CD4-positive, alpha-beta T cell treated with Interleukin-10 for 1 hour (primary cell): ENCODE measurements around the gene C10orf90.

Experiments used
- DNase-seq: peaks from one replicate; pipeline ENCODE4 v3.0.0-alpha.2; 2020

C10orf90 gene

DNA sequence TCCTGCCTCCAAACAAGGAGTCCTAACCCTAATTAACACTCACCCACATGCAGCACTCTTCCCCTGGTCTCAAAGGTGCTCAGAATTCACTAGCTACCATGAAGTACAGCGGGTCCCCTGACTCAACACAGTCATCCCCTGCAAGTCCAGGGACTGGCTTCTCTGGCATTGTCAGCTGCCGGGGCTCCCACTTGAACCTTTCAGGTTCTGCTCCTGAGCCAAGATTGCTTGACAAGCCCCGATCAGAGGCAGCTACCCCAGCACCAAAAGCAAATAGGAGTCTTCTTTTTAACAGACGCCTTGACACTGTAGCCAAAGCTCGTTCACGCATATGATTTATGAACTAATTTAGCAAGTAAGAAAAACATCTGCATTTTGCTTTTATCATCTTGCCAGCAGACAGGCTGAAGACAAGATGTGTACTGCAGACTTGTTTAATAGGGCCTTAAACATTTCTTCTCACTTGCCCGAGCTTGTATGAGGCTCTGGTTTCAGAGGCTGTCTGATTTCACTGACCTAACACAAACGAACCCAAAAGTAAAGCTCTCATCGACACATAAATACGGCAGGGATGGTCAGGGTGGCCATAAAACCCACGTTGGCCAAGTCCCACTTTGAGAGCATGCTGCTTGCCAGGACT is 214.6 kb downstream of the C10orf90 start:
- DNase-seq = no peak

DNA sequence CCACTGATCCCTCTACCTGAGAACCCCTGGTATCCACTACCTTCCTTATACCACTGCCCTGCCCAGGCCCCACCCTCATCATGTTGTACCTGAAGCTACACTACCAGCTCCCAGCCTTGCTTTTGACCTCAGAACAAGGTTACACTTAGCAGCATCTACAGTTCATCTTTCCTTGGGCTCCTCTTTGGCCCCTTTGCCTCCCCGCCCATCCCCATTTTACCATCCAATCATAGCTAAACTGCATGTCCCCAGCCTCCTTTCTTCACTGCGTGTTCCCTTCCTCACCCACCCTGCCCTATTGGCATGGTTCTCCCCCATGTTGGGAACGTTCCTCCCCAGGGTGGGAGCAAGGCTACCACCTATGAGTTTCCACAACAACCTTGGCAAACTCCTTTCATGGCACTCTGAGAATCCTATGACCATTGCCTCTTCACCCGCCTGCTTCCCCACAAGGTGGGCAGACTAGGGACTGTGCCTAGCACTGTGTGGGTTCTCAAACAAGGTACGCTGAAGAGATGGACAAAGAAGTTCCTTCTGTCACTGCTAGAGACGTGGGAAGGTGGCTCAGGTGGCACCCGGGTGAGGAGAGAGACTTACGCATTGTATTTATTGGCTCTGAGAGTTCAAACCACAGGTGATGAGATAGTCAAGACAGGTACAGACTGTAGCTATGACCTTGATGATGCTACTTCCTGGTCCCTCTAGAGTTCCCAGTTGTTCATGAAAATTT is 215.3 kb downstream of the C10orf90 start:
- no peak for DNase-seq

DNA sequence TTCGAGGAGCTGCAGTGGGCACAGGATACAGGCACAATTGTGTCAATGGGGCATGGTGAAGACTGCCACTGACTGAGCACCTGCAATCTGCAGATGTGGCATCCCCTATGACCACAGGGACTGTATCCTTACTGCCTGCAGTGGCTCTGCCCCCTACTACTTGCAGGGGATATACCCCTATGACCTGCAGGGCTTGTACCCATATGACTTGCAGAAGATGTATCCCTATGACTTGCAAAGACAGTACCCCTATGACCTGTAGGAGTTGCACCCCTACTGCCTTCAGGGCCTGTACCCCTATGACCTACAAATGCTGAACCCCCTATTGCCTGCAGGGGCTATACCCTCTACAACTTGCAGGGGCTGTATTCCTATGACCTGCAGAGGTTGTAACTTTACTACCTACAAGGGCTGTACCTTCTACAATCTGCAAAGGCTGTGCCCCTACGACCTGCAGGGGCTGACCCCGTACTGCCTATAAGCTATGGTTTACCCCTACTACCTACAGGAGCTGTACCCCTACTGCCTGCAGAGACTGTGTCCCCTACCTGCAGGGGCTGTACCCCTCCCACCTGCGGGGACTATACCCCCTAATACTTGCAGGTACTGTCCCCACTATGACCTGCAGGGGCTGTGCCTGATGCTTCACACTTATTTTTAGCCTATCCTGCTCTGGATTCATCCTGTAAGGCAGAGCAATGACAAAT is 216.3 kb downstream of the C10orf90 start:
- no peak for DNase-seq

DNA sequence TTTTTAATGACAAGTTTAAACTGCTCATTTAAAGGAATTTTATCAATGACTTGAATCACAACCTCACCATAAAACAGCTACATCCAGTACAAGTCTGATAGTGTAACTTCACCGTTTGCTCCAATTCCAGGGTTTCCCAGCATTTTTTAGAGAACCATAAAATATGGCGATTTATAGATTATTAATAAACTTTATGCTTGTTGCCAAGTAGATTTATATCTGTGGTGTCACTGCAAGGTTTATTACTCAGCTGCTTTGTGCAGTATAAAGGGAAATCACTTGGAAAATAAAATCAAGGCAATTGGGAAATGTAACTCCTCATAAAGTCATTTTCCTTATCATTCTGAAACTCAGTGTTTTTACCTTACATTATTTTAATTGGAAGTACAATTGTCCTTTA is 218.2 kb downstream of the C10orf90 start:
- no peak for DNase-seq

DNA sequence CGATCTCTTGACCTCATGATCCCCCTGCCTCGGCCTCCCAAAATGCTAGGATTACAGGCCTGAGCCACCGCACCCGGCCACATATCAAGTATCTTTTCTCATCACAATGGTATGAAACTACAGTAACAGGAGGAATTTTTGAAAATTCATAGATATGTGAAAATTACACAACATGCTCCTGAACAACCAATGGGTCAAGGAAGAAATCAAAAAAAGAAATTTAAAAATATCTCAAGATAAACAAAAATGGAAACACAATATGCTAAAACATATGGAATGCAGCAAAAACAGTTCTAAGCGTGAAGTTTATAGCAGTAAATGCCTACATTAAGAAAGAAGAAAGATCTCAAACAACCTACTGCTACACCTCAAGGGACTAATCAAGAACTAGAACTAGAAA is 222.4 kb downstream of the C10orf90 start:
- DNase-seq = no peak

DNA sequence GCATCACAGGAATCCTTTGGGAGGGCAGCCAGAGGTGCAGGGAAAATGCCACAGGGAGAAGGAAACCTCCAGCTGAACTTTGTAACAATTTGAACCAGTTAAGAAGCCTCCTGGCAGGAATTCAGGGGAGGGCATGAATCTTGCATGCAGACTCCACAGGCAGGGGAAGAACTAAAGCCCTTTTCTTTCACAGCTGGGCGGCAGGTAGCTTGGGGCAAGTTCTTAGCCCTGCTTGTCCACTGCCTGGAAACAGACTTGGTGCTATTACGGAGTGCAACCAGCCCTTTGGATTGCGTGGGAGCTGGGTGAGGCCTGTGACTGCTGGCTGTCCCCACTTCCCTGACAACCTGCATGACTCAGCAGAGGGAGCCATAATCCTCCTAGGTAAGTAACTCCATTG is 230.6 kb downstream of the C10orf90 start:
- no peak for DNase-seq

DNA sequence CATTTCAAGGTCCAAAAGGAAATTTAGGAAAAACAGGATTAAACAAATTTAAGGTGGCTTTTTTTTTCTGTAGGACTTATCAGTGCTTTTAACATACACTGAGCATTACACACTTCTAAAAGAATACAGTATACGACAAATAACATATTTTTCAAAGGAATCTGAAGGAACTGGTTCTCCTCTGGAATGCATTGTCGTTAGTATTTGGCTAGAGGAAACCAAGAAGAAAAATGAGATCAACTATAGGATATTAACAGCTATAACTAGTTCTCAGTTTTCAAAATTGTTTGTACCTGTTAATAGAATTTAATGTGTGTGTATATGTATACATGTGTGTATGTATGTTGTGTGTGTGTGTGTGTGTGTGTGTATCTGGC is 232.1 kb downstream of the C10orf90 start:
- no peak for DNase-seq

DNA sequence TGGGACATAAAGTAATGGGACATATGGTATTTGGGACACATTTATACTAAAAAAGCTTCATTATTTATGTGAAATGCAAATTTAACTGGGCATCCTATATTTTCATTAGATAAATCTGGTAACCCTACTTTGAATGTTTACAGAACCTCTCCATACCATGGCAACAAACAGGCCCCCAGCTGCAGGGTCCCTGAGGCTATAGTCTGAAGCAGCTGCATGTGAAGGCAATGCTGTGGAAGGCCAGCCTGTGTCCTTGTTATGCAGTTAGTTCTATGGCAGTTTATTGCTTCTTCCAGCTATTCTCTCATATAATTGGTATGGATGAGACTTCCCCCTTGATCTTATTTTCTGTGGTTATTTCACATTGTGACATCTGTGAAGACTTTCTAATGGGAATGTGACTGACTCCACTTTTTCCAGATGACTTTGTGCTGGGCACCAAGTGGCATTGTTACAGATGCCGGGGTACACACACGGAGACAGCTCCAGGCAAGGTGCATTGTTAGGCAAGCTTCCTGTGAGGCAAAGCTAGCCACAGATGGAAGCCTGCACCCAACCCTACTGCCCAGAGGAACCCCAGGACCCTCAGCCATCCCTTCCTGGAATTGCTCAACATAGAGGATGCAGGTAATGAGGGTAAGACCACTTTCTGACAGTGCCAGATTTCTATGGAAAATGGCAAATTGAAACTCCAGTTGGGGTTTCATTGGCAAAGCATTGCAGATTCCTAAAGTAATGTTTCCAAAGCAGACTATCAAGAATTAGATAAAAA is 232.7 kb downstream of the C10orf90 start:
- no peak for DNase-seq

DNA sequence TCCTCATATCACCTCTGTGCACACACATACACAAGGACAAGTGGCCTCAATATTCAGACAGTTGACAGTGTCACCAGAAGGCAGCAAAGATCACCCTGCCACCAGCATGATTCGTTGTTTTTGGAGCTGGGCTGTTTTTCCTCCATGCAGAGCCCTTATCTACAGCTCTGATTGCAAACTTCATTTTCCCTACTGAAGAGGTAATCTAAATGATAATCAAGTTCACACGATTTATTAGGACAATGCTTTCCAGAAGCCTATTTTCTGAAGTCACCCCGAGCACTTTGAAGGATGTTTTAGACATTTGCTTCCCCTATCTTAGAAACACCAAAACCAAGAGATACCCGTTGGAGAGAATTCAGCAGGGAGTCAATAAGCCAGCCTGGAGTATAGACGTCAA is 236.3 kb downstream of the C10orf90 start:
- DNase-seq = no peak

DNA sequence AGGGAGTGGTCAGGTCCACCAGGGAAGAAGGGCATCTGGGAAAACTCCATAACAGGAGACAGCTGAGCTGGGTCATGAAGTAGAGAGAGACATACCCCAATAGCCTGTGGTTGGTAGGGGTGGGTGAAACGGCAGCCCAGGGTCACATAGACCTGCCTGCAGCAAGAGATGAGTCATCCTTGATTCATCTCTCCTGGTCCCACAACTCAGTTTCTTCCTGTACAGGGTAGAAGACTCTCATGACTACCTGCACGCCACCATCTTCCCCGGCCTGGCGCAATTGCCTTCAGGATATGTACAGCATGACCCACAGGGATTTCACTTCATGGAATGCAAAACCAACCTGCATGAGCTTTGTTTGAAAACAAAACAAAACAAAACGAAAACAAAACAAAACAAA is 237.1 kb downstream of the C10orf90 start:
- DNase-seq = no peak

DNA sequence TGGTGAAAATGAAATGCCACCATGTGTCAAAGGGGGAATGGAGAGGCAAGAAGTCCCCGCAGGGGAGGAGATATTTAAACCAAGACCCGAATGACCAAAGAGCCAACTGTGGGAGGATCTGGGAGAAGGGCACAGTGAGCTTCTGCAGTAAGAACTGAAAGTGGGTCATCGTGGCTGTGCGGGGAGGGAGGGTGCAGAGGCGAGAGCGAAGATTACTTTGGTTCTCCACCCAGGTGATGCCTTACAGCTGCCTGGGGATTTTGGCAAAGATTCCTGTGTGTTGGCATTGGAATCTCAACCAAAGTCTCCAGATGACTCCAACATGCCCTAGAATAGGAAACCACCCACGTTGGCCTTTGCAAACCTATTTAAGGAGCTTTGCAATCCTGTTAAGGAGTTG is 238.0 kb downstream of the C10orf90 start:
- DNase-seq = no peak

DNA sequence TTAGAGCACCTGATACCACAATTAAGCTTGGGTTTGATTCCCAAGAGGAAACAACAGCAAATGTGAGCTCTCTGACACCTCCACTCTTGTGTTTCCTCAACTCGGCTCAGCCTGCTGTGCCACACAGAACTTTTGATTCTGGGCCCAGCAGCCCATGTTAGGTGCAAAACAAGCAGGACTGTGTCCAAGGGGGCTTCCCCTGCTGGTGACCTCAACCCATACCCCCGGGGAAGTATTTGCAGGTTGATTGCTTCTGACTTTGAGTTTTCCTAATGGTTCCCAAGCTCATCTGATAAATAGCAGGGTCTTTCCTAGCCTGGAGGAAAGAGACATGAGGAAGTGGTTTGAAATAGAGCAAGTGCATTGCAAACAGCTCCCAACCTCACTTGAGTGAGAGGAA is 238.7 kb downstream of the C10orf90 start:
- DNase-seq = no peak

DNA sequence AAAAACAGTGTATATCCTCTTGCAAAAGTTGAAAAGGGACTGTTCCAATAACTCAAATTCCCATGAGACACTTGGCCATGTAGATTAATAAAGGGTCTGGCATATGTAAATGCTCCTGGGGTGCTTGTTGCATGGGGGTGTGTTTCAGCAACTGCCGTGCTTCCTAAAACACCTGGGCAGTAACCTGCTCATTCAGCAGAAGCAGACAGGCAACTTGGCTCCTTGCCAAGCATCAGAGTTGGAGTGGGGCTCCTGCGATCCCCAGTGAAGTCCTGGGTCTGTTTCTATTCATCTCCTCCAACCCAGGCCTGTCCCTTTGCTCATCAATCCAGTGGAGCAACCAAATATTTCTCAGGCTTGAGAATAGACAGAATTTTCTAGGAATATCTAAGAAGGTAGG is 240.0 kb downstream of the C10orf90 start:
- DNase-seq = no peak

DNA sequence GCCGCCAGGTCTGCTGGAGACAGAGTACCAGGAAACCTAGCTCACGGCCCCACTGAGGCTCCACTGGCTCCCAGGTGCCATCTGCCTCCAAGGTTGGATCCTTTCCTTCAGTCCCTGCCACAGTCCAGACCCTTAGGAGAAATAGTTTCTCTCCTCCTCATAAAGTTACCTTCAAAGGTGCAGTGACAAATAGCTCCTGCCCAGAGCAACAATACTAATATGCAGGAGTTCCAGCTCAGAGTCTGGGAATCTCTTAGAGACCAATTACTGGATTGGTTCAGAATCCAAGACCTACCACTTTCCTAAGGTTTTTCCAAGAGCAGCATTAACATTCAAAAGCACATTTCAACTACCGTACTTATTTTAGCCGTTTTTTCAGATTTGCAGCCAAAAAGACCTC is 241.2 kb downstream of the C10orf90 start:
- DNase-seq = no peak

DNA sequence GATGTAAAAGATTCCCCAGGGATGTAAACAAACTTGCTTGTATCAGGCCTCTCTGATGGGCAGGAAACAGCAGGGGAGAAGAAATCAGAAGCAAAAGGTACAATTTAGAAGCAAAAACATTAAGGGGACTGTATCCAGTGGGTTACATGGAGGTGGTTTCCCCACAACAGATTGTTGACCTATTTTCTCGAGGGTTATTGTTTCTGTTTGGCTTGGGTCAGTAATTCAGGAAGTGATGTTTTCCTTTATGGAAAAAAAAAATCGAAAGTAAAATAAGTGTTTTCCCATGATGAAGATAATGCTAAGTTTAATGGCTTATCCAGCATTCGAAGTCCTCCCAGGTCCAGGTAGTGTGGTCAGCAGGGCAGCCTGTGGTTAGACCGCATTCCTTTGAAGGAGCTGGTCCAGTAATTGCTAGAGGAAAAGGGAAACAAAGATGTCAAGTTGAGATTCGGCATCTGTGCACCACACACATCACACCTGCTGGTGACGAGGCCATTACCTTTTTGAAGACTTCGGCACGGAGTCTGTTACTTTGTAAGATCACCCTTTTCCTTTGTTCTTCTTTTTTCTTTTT is 244.9 kb downstream of the C10orf90 start:
- DNase-seq = no peak

DNA sequence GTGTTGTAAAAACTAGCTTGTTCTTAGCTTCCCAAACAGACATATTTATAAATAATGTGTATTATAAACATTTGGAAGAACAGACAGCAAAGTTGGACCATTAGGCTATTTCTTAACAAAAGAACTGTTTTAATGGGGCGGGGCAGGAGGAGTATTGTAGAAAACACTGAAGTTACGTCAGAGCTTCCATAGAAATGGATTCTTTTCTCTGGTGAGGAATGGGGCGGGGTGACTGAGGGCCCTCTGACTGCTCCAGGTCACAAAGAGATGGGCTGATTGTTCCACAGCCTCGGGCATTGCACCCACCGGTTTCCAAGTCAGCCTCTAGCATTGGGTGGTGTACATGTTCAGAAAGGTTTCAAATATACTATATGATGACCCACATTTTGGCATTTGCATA is 245.5 kb downstream of the C10orf90 start:
- DNase-seq = no peak

DNA sequence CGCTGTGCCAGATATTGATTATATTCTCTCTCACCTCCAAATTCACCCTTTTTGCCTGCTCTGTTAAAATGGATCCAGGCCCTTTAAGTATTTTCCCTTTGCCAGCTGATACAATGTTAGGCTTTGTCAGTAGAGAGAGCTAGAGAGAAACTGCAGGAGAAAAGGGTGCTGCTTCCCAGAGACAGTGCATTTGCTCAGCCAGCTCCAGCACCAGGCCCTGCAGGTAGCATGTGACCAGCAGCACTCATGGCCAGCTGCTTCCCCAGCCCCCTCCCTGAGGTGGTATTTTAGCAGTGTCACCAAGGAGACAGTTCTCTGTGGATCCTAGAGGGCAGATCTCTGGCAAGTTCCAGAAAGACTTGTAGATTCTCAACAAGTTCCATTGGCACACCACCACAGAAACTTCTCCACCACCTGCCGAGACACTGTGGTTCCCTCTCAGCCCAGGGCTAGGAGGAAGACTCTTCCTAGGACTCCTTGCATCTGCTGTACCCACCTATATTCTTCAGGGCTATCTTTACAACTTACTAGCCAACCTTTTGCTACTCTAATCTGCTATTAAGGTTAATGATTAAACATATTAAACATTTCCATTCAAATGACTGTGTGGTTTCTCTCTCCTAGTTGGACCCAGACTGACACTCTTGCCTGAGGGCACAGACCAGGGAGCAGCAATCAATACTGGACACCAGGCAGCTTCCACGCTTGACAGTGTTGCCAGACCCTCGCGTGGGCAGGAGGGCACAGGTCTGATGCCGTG is 246.6 kb downstream of the C10orf90 start:
- DNase-seq = no peak

DNA sequence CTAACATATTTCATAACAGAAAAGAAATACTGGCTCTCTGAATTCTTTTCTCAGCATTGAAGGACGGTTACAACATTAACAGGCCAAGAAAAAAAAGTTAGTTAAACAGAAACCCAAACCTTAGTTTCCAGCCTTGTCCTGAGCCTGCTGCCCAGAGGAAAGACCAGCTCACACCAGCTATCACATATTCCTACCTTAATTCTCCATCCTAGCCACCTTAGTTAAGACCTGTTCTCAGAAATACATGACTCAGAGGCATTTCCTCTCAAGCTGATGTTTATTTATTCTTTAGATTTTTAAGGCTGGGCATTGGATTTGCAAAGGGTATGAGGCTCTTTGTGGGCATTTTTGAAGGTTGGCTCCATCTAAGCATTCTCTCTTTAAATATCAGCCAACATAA is 247.9 kb downstream of the C10orf90 start:
- DNase-seq = no peak

DNA sequence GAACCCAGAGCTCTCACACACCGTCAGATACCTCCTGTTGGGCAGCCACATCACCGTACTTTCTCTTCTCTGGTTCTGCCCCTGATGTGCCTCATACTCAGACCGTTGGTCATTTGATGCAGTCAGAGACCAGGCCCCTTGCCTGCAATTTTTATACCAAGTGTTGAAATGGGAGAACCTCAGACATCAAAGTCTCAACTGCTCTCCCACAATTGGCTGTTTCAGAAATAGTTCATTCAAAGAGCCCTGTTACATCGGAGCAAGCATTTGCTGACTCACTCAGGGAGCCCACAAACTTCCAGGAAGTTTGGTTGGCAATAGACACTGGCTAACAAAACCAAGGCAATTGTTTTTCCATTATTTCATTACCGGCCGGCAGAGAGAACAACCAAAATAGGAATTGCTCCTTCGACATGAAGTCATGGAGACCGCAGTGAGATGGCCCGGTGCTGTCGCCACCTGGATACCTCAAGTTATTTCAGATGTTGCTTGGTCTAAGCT is 248.7 kb downstream of the C10orf90 start:
- DNase-seq = no peak

DNA sequence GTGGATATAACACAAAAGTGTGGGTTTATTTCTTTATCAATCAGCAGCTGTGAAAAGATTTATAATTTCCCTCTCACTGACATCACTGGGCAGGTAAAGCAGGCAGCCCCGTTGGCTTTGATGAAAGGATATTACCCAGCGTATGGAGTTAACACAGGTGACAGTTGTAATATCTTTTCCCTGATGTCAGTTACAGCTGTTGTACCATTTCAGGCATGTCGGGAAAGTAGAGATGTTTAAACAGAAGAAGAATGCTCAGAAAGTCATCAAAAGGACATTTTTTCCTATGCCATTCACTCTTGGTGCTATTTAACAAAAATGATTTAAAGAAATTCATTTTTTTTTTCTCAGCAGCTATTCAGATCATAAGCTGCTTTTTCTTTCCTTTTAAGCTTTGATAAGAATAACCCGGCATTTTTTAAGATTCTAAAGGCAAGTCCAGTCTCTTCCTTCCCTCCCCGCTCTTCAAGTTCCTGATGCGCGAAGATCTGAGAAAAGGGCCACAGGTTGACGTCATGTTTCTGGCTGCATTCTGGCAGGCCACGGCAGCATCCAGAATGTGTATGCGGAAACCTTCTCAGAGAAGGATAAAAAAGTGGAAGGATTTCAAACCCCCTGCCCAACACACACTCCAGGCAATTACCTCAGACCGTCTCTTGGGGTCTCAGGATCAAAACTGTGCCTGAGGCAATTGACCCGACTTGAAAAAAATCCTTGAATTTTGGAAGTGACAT is 249.8 kb downstream of the C10orf90 start:
- DNase-seq = no peak

DNA sequence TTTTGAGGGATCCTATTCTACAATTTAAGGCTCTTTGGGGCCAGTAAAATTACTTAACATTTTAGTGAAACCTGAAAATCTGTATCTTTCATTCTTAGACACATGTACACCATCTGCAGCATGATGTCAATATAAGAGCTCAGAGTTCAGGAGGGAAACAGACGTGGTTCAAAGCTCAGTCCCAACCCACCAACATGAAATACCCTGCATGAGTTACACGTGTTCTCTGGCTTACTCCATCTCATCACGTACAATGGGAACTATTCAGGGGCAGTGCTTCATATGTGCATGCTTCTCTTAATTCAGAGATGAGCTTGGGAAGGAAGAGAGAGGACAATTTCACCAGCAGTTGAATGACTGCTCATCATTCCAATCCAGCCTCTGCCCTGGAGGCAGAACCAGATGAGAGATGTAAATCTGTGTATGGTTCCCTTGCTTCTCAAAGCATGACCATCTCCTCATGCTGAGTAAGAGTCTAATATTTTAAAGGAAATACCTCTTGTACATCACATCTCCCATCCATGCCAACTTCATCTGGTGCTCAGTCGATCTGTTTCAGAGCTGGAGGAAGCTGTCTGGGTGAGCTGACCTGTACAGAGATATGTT is 253.2 kb downstream of the C10orf90 start:
- DNase-seq = no peak
